NB4 (cell line): ENCODE data around the gene LIFR.

ENCODE experiments used
- DNase-seq: peaks from one replicate; pipeline ENCODE4 v3.0.0; 2010; ENCODE audit warnings: low read depth
- H3K4me3 ChIP-seq: one replicate; pipeline ENCODE4 v1.5.1; 2011; ENCODE audit warnings: mild to moderate bottlenecking, low read depth, low read length, moderate library complexity
- CTCF ChIP-seq: IDR thresholded peaks from one replicate; pipeline ENCODE4 v1.5.1; 2012; ENCODE audit warnings: low read depth, low read length
- MAX ChIP-seq: IDR thresholded peaks from 2 replicates; pipeline ENCODE4 v1.6.1; 2011; ENCODE audit warnings: low read depth, low read length
- MYC ChIP-seq: IDR thresholded peaks from 2 replicates; pipeline ENCODE4 v1.6.1; 2011; ENCODE audit warnings: low read depth, low read length
- POLR2A ChIP-seq: IDR thresholded peaks from 2 replicates; pipeline ENCODE4 v1.6.1; 2011; ENCODE audit warnings: mild to moderate bottlenecking; ENCODE audit not compliant: insufficient read length; ENCODE audit errors: extremely low read depth

Gene LIFR

GRCh38 chr5:38433160-38433861 is 123.1 kb downstream of the LIFR start:
- no peak overlapping the region for H3K4me3 ChIP-seq
- TF ChIP-seq POLR2A, result no peak
- no peak for TF ChIP-seq CTCF
- TF ChIP-seq MAX, result no peak
- no peak for TF ChIP-seq MYC
- DNase-seq, result no peak

GRCh38 chr5:38431242-38431853 is 125.1 kb downstream of the LIFR start:
- no peak for TF ChIP-seq MAX
- TF ChIP-seq CTCF, result no peak
- TF ChIP-seq POLR2A, result no peak
- TF ChIP-seq MYC, result no peak
- DNase-seq, result no peak
- no peak overlapping the region for H3K4me3 ChIP-seq

GRCh38 chr5:38426986-38427950 is 129.2 kb downstream of the LIFR start:
- DNase-seq, result no peak
- no peak overlapping the region for H3K4me3 ChIP-seq
- no peak for TF ChIP-seq MYC
- no peak for TF ChIP-seq CTCF
- TF ChIP-seq POLR2A, result no peak
- TF ChIP-seq MAX, result no peak

- DNase-seq, result no peak
- TF ChIP-seq MAX (no peak), MYC (no peak), POLR2A (no peak), CTCF (no peak)
Observed at GRCh38 chr5:38426490-38426889, 130.0 kb downstream of the LIFR start.

More at GRCh38 chr5:38426490-38426889, 130.0 kb downstream of the LIFR start:
- no peak overlapping the region for H3K4me3 ChIP-seq
